Fibroblast of skin of right biceps (primary cell): ENCODE data around the gene CCR6.
"Not testable (repeated sequence)": the region's sequence is repeated elsewhere in the genome, so short reads cannot be mapped to it uniquely, and the experiment has no call there.

Experiments
- DNase-seq: peaks from one replicate; pipeline ENCODE4 v3.0.0-alpha.2; 2013

Gene CCR6

GRCh38 chr6:167122827-167123657, at the start of gene CCR6:
Gene CCR6, plus strand, starts transcription at chr6:167123096. Its CDS starts 13,039 bp downstream, at chr6:167136135.
- DNase-seq, result no peak

GRCh38 chr6:167073679-167074274, 49.1 kb upstream of the CCR6 start:
- no peak for DNase-seq

DNA sequence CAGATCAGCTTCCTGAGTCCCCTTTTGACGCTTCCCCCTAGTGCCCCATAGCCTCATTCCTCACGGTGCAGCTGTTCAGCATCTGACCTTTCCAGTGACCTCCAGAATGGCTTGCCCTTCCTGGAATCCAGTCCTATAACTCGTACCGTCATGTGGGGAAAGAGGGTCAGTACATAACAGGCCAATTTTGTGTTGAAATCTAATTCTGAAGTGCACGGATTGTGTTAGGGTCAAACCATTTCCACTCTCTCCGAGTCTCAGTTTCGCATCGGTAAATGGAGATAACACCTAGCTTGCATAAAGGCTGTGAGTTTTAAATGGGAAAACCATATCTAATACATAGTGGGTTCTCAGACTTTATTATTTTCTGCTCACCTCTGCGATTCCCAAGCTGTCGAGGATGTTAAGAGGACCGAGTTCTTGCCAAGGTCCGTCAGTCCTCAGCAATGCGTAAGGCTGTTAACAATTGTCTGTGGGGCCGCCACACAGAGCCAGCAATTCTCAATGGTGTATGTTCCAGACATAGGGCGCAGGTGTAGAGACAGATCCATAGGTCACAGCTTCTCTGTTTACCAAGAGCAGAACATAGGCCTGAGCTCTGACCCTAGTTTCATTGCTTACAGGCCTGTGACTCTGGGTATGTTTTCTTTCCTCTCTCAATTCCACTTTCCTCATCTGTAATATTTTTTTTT, 45.5 kb upstream of the CCR6 start:
- no peak for DNase-seq

GRCh38 chr6:167078745-167079144, 44.2 kb upstream of the CCR6 start:
- DNase-seq, result no peak

- no peak for DNase-seq
Measured at GRCh38 chr6:167079853-167080297, 43.0 kb upstream of the CCR6 start.

DNA sequence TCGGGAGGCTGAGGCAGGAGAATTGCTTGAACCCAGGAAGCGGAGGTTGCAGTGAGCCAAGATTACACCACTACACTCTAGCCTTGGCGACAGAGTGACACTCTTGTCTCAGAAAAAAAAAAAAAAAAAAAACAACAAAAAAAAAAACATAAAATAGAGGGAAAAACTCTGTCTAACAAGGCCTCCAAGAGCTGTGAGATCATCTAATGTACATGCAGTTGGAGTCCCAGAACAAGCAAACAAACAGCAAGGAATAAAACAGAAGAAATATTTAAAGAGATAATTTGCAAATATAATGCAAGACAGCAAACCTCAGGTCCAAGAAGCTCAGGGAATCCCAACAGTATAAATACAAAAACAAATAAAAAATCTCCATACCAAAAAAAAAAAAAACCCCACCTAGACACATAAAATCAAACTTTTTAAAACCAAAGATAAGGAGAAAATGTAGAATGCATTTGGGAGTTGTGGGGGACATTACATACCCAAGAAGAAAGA, 35.0 kb upstream of the CCR6 start:
- no peak for DNase-seq

DNA sequence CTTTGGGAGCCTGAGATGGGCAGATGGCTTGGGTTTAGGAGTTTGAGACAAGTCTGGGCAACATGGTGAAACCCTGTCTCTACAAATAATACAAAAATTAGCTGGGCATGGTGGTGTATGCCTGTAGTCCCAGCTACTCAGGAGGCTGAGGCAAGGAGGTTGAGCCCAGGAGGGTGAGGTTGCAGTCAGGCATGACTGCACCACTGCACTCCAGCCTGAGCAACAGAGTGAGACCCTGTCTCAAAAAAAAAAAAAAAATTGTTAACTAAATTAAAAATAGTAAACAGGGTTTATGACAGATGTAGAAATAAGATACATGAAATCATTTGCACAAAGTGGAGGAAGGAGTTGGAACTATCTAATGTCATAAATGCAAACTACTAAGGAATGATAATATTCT, 34.2 kb upstream of the CCR6 start:
- not testable (repeated sequence) for DNase-seq

- DNase-seq, result no peak
Measured at GRCh38 chr6:167089243-167090142, 33.4 kb upstream of the CCR6 start.

- DNase-seq, result no peak
Measured at GRCh38 chr6:167090171-167090570, 32.7 kb upstream of the CCR6 start.

DNA sequence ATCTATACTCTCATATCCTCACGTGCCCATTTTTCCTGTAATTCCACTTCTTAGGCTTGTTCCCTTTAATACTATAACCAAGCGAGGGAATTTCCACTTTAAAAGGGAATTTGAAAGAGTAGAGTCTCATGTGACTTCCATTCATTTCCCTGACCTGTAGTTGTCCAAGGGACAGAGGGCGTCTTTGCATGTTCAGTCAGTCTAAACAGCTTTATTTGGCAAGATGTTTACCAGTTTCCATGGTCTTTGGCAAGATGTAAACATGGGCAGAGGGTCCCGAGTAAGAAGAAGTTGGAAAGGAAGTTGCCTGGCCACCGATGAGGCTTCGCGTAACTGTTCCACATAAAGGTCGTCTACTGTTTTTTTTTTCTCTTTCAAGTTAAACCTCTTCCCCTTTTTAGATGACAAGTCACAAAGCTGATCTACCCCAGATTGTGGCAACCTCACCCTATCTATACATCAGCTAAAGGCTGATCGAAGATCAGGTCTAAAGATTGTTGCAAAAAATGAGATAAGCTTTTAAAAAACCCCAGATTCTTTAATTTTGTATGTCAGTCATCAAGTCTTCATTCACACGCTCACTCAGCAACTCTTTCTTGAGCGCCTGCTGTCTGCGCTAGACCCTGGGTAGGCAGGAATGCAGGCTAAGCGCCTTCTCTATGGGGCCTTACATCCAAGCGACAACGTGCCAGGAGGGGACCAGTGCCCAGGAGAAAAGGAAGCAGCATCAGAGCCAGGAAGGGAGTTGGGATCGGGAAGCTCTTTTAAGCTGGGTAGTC, 31.7 kb upstream of the CCR6 start:
- no peak for DNase-seq

GRCh38 chr6:167091805-167092107, 31.1 kb upstream of the CCR6 start:
- no peak for DNase-seq

DNA sequence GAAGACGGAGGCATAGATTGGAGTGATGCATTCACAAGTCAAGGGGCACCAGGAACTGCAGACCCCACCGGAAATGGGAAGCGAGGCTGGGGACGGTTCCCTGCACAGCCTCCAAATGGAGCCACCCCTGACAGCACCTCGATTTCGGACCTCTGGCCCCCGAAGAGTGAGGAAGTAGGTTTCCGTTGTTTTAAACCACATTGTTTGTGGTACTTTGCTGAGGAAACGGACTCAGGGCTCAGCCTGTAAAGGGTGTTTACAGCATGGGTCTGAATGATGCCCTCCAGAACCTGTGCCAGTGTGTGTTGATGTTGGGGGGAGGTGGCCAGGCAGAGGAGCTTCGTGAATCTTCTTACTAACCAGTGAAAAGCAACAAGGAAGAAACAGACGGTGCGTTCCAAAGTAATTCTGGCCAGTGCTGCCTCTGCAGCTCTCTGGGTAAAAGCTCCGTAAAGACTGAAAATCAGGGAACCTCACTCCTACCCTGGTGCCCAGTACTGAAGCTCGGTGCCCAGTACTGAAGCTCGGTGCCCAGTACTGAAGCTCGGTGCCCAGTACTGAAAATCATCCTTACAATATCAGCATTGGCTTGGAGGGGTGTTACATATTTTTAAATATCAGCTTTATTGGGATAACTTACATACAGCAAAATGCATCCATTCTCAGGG, 30.1 kb upstream of the CCR6 start:
- DNase-seq, result no peak

GRCh38 chr6:167093406-167093921, 29.4 kb upstream of the CCR6 start:
- DNase-seq, result no peak

GRCh38 chr6:167093922-167094432, 28.9 kb upstream of the CCR6 start:
- DNase-seq, result no peak

DNA sequence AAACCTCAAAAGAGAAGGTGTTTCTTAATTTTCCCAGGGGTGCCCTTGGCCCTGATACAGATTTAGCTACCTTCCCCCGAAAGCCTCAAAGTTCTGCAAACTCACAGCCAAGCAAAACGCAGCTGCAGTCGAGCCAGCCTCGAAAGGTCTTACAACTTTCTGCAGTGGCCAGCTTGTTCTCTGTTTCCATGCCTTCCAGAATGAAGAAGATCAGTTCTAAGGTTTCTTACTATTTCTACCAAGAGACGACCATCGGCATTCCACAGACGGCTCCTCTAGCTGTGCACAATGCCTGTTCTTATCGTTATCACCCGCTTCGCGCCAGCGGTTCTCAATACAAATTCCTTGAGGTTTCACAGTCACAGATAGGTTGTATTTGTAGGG, 28.5 kb upstream of the CCR6 start:
- DNase-seq, result no peak

DNA sequence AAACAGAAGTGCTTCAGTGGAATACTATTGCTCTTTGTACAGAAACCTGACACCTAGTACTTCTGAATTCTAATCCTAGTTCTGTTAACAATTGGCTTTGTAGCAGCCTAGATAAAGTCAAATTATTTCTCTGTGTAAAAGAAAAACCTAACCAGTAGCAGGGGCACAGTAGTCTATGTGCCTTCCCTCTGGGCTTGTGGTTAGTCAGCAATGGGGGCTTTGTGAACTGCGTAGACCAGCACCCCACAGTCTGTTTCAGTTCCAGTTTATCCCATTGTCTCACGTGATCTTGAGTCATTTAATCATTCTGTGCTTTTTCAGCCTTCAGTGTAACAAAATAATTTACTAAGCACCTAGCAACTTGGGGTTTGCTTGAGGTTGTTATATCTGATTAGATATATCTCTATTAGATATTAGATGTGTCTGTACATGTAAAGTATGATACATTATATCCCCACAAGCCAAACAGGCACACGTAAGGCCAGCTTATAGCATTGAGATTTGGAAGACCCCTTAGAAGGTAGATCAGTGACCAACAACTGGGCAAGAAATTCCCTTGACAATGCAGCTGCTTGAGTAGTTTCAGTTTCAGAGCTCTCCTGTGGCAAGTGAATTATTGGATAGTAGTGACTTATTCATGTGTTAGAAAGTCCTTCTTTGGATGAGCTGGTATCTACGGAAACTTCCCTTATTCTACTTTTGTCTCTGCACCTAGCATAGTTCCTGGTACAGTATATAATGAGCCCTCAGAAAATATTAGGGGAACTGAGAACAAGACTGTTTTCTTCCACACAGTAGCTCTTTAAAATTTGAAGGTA, 27.9 kb upstream of the CCR6 start:
- no peak for DNase-seq

DNA sequence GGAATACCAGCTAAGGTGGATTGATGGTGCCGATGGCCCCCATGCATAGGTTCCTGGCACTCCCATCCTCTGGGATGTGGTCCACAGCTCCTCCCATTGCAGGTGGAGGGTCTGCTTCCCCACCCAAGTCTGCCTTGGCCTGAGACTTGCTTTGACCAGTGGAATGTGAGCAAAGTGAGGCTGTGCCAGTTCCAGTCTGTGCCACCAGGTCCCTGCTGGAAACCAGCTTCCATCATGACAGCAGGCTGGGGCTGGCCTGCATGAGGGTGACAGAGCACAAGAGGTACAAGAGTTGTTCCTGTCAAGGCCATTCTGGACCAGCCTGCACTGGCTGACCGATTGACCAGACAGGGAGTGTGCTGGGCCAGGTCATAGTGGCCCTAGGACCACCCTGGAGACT, 27.0 kb upstream of the CCR6 start:
- no peak for DNase-seq

DNA sequence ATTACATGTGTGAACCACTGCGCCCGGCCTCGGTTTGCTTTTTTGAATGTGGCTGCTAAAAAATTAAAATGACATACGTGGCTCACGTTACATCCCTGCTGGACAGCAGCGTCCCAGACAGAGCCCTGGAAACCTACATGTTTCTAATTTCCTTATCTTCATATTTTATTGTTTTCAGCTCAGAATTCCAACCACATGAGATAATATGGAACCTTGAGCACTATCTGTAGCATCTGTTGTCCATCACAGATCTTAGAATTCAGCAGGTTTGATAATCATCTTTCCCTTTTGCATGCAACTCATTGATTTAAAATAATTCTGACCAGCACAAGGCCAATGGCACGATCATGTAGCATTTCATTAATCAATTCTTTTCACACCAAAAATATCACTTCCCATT, 25.9 kb upstream of the CCR6 start:
- DNase-seq, result no peak

GRCh38 chr6:167097770-167098169, 25.1 kb upstream of the CCR6 start:
- no peak for DNase-seq

DNA sequence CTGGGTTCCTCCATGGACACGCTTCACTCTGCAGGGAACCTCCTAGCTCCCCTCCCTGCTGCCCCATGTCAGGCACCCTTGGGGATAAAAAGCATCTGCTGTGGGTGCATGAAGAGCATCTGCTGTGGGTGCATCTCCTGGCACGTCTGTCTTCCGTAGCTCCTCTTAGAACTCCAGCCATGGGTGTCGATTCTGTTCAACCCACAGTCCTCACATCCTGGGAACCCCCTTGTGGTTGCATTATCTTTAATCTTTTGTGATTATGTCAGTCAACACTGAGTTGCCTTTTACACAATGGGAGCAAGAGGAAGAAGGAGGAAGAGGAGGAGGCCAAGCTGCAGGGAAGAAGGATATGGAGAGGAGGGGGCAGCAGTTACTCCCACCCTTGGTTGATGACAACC, 24.1 kb upstream of the CCR6 start:
- DNase-seq, result no peak
